ENCODE measurements around the gene RRM2. TPM values are rescaled to one million over a fixed set of nuclear protein-coding genes. Genes with fewer than 3 reads are reported as not detected.
A peak's percentile ranks its signal among the peaks of the same experiment; 100 is the strongest.
"Not testable (repeated sequence)": the region's sequence is repeated elsewhere in the genome, so short reads cannot be mapped to it uniquely, and the experiment has no call there.

Gene RRM2
- polyA plus RNA-seq, 3 donors: 1.5 TPM; not detected in 2

GRCh38 chr2:10145519-10146357, 23.2 kb downstream of the RRM2 start:
- no peaks in the 10 kb centered on the region for H3K27me3 ChIP-seq (ENCODE audit: control insufficient read depth in 2 of 2, insufficient read depth in 2 of 2, low read length in 2 of 2)
- H3K4me2 ChIP-seq (replicated peaks; ENCODE audit: extremely low read depth, low read length, poor library complexity, severe bottlenecking): no peak overlapping the region
- H3K9me3 ChIP-seq (replicated peaks in 1 of 2; ENCODE audit: control insufficient read depth in 1 of 2, insufficient read depth in 1 of 2, low read length in 2 of 2): no peaks in the 10 kb centered on the region
- Mint-ChIP-seq H3K9me3 (peaks cover 0 to 2% (median 0%) of the 10 kb centered on the region in 7 donors), H3K27me3 (ENCODE audit: low read depth in 3 of 3) (no peaks in the 10 kb centered on the region), H3K4me1 (no peaks in the 10 kb centered on the region), H3K36me3 (peaks cover 61 to 92% of the 10 kb centered on the region in 2 donors), H3K4me3 (no peak overlapping the region), H3K27ac (peak overlapping the region in 1 of 7 donors; percentile 12)
- H2AFZ ChIP-seq (ENCODE audit: insufficient read depth, low read depth, low read length, poor library complexity, severe bottlenecking): no peak overlapping the region
- DNase-seq: no peak
- H3K27ac ChIP-seq (ENCODE audit: low read depth in 1 of 2, low read length in 2 of 2): no peak overlapping the region
- intact Hi-C loops (cut with micrococcal nuclease): no loop called here
- H3K36me3 ChIP-seq (replicated peaks in 1 of 2; ENCODE audit: control insufficient read depth in 1 of 2, insufficient read depth in 2 of 2, low read length in 2 of 2): peaks cover 33 to 85% of the 10 kb centered on the region in 2 donors
- no peak overlapping the region for H3K4me3 ChIP-seq (replicated peaks in 1 of 3; ENCODE audit: low read depth in 2 of 3, low read length in 3 of 3)
- no peak overlapping the region for H3K9ac ChIP-seq (ENCODE audit: insufficient read depth, low read length, poor library complexity, severe bottlenecking)
- no peaks in the 10 kb centered on the region for H3K4me1 ChIP-seq (ENCODE audit: control insufficient read depth in 1 of 2, insufficient read depth in 2 of 2, low read length in 2 of 2)
- no peaks in the 10 kb centered on the region for H4K20me1 ChIP-seq (ENCODE audit: insufficient read depth, low read length)
- peaks cover 6% of the 10 kb centered on the region for H3K79me2 ChIP-seq (ENCODE audit: insufficient read depth, low read length)
- whole genome bisulfite sequencing (ENCODE audit: insufficient coverage): 98% methylated on average over 8 of the region's 13 CpGs
- no peak for TF ChIP-seq CTCF (IDR thresholded peaks at IDR 0.05)

GRCh38 chr2:10146366-10147005, 23.9 kb downstream of the RRM2 start:
- Histone ChIP-seq H2AFZ (ENCODE audit: insufficient read depth, low read depth, low read length, poor library complexity, severe bottlenecking) (no peak overlapping the region), H3K9ac (ENCODE audit: insufficient read depth, low read length, poor library complexity, severe bottlenecking) (no peak overlapping the region)
- no peak for TF ChIP-seq CTCF (IDR thresholded peaks at IDR 0.05)

GRCh38 chr2:10147050-10147660, 24.6 kb downstream of the RRM2 start:
- WGBS (ENCODE audit: insufficient coverage): 98% methylated on average over 8 of the region's 15 CpGs
- DNase-seq; H3K9me3 Mint-ChIP-seq; H3K4me3 Mint-ChIP-seq; H3K9ac ChIP-seq (ENCODE audit: insufficient read depth, low read length, poor library complexity, severe bottlenecking); H3K27me3 ChIP-seq (ENCODE audit: control insufficient read depth in 2 of 2, insufficient read depth in 2 of 2, low read length in 2 of 2); H3K4me1 ChIP-seq (ENCODE audit: control insufficient read depth in 1 of 2, insufficient read depth in 2 of 2, low read length in 2 of 2); intact Hi-C loops (cut with micrococcal nuclease); H3K27ac ChIP-seq (ENCODE audit: low read depth in 1 of 2, low read length in 2 of 2); H3K79me2 ChIP-seq (ENCODE audit: insufficient read depth, low read length); H3K4me3 ChIP-seq (replicated peaks in 1 of 3; ENCODE audit: low read depth in 2 of 3, low read length in 3 of 3); H3K27me3 Mint-ChIP-seq (ENCODE audit: low read depth in 3 of 3); H2AFZ ChIP-seq (ENCODE audit: insufficient read depth, low read depth, low read length, poor library complexity, severe bottlenecking); H3K4me1 Mint-ChIP-seq; H4K20me1 ChIP-seq (ENCODE audit: insufficient read depth, low read length); H3K9me3 ChIP-seq (replicated peaks in 1 of 2; ENCODE audit: control insufficient read depth in 1 of 2, insufficient read depth in 1 of 2, low read length in 2 of 2); H3K4me2 ChIP-seq (replicated peaks; ENCODE audit: extremely low read depth, low read length, poor library complexity, severe bottlenecking): not testable (repeated sequence)
- Mint-ChIP-seq H3K36me3 (peaks cover 53 to 80% of the 10 kb centered on the region in 2 donors), H3K27ac (peak overlapping the region in 3 of 7 donors; percentile 24 to 77 (median 67))
- H3K36me3 ChIP-seq (replicated peaks in 1 of 2; ENCODE audit: control insufficient read depth in 1 of 2, insufficient read depth in 2 of 2, low read length in 2 of 2): peaks cover 28 to 80% of the 10 kb centered on the region in 2 donors

More at GRCh38 chr2:10146366-10147005, 23.9 kb downstream of the RRM2 start:
- H3K27ac Mint-ChIP-seq: peak overlapping the region in 2 of 7 donors; percentile 12 to 57
- Histone ChIP-seq H3K36me3 (replicated peaks in 1 of 2; ENCODE audit: control insufficient read depth in 1 of 2, insufficient read depth in 2 of 2, low read length in 2 of 2) (peaks cover 32 to 85% of the 10 kb centered on the region in 2 donors), H3K9me3 (replicated peaks in 1 of 2; ENCODE audit: control insufficient read depth in 1 of 2, insufficient read depth in 1 of 2, low read length in 2 of 2) (no peaks in the 10 kb centered on the region), H3K79me2 (ENCODE audit: insufficient read depth, low read length) (peaks cover 3% of the 10 kb centered on the region), H3K4me2 (replicated peaks; ENCODE audit: extremely low read depth, low read length, poor library complexity, severe bottlenecking) (no peak overlapping the region), H3K4me1 (ENCODE audit: control insufficient read depth in 1 of 2, insufficient read depth in 2 of 2, low read length in 2 of 2) (no peaks in the 10 kb centered on the region), H3K27ac (ENCODE audit: low read depth in 1 of 2, low read length in 2 of 2) (no peak overlapping the region), H4K20me1 (ENCODE audit: insufficient read depth, low read length) (no peaks in the 10 kb centered on the region), H3K27me3 (ENCODE audit: control insufficient read depth in 2 of 2, insufficient read depth in 2 of 2, low read length in 2 of 2) (no peaks in the 10 kb centered on the region), H3K4me3 (replicated peaks in 1 of 3; ENCODE audit: low read depth in 2 of 3, low read length in 3 of 3) (no peak overlapping the region)
- WGBS (ENCODE audit: insufficient coverage): 100% methylated on average over 3 of the region's 14 CpGs
- H3K36me3 Mint-ChIP-seq: peaks cover 58 to 85% of the 10 kb centered on the region in 2 donors
- H3K27me3 Mint-ChIP-seq (ENCODE audit: low read depth in 3 of 3): no peaks in the 10 kb centered on the region
- no peak for DNase-seq
- no peak overlapping the region for H3K4me3 Mint-ChIP-seq
- intact Hi-C loops (cut with micrococcal nuclease): no loop called here
- H3K9me3 Mint-ChIP-seq: peaks cover 0 to 2% (median 0%) of the 10 kb centered on the region in 7 donors
- no peaks in the 10 kb centered on the region for H3K4me1 Mint-ChIP-seq
